ENCODE data around the gene CAMKV.

The CAMKV gene

GRCh38 chr3:49883998-49884397 is 14.3 kb upstream of the CAMKV start:
- Histone ChIP-seq H3K79me2 (ENCODE audit: control insufficient read depth, insufficient read depth, low read length) (no peaks in the 10 kb centered on the region), H3K4me2 (ENCODE audit: low read length) (no peak overlapping the region), H4K5ac (ENCODE audit: low read length) (no peak overlapping the region), H2AK5ac (ENCODE audit: low read length) (no peak overlapping the region), H2BK15ac (replicated peaks; ENCODE audit: low read depth) (no peak overlapping the region), H3K4ac (ENCODE audit: low read depth, low read length) (no peak overlapping the region), H3K4me3 (ENCODE audit: low read length) (no peak overlapping the region), H2BK5ac (ENCODE audit: low read length) (no peak overlapping the region), H3K23ac (ENCODE audit: low read length) (no peak overlapping the region), H4K8ac (ENCODE audit: low read depth, low read length) (no peak overlapping the region), H3K9ac (ENCODE audit: low read length) (no peak overlapping the region), H2BK120ac (ENCODE audit: low read depth, low read length) (no peak overlapping the region), H3K56ac (ENCODE audit: low read length) (no peak overlapping the region), H3K4me1 (ENCODE audit: control insufficient read depth, low read depth, low read length) (peaks cover 4% of the 10 kb centered on the region), H3K36me3 (ENCODE audit: control insufficient read depth, insufficient read depth, low read length) (no peaks in the 10 kb centered on the region), H3K27ac (ENCODE audit: low read depth, low read length) (no peak overlapping the region), H3K27me3 (ENCODE audit: insufficient read depth, low read length, poor library complexity) (no peaks in the 10 kb centered on the region), H3K18ac (ENCODE audit: low read length) (no peak overlapping the region), H3K79me1 (ENCODE audit: low read length) (no peaks in the 10 kb centered on the region)
- WGBS (ENCODE audit: extremely low coverage, insufficient coverage, low lambda C conversion rate): no CpG with 5 or more reads among the region's 4 CpGs
- DNase-seq: no peak

GRCh38 chr3:49882166-49882565 is 12.5 kb upstream of the CAMKV start:
- Histone ChIP-seq H4K8ac (ENCODE audit: low read depth, low read length) (no peak overlapping the region), H3K79me1 (ENCODE audit: low read length) (no peaks in the 10 kb centered on the region), H3K23ac (ENCODE audit: low read length) (no peak overlapping the region), H3K56ac (ENCODE audit: low read length) (no peak overlapping the region), H2AK5ac (ENCODE audit: low read length) (no peak overlapping the region), H3K18ac (ENCODE audit: low read length) (no peak overlapping the region), H3K27ac (ENCODE audit: low read depth, low read length) (no peak overlapping the region), H3K4me3 (ENCODE audit: low read length) (no peak overlapping the region), H3K36me3 (ENCODE audit: control insufficient read depth, insufficient read depth, low read length) (no peaks in the 10 kb centered on the region), H2BK5ac (ENCODE audit: low read length) (no peak overlapping the region), H3K4me1 (ENCODE audit: control insufficient read depth, low read depth, low read length) (peaks cover 4% of the 10 kb centered on the region), H4K5ac (ENCODE audit: low read length) (no peak overlapping the region), H2BK15ac (replicated peaks; ENCODE audit: low read depth) (no peak overlapping the region), H3K4me2 (ENCODE audit: low read length) (no peak overlapping the region), H3K9ac (ENCODE audit: low read length) (no peak overlapping the region), H3K79me2 (ENCODE audit: control insufficient read depth, insufficient read depth, low read length) (no peaks in the 10 kb centered on the region), H3K27me3 (ENCODE audit: insufficient read depth, low read length, poor library complexity) (no peaks in the 10 kb centered on the region), H2BK120ac (ENCODE audit: low read depth, low read length) (no peak overlapping the region), H3K4ac (ENCODE audit: low read depth, low read length) (no peak overlapping the region)
- DNase-seq: no peak
- no CpG with 5 or more reads among the region's 6 CpGs for WGBS (ENCODE audit: extremely low coverage, insufficient coverage, low lambda C conversion rate)

- Histone ChIP-seq H4K8ac (ENCODE audit: low read depth, low read length) (no peak overlapping the region), H3K9ac (ENCODE audit: low read length) (no peak overlapping the region), H3K4me2 (ENCODE audit: low read length) (no peak overlapping the region), H3K4me1 (ENCODE audit: control insufficient read depth, low read depth, low read length) (peaks cover 4% of the 10 kb centered on the region), H2BK120ac (ENCODE audit: low read depth, low read length) (no peak overlapping the region), H3K79me2 (ENCODE audit: control insufficient read depth, insufficient read depth, low read length) (no peaks in the 10 kb centered on the region), H3K18ac (ENCODE audit: low read length) (no peak overlapping the region), H3K36me3 (ENCODE audit: control insufficient read depth, insufficient read depth, low read length) (no peaks in the 10 kb centered on the region), H2BK15ac (replicated peaks; ENCODE audit: low read depth) (no peak overlapping the region), H4K5ac (ENCODE audit: low read length) (no peak overlapping the region), H2BK5ac (ENCODE audit: low read length) (no peak overlapping the region), H3K4ac (ENCODE audit: low read depth, low read length) (no peak overlapping the region), H3K27me3 (ENCODE audit: insufficient read depth, low read length, poor library complexity) (no peaks in the 10 kb centered on the region), H2AK5ac (ENCODE audit: low read length) (no peak overlapping the region), H3K4me3 (ENCODE audit: low read length) (no peak overlapping the region), H3K27ac (ENCODE audit: low read depth, low read length) (no peak overlapping the region), H3K56ac (ENCODE audit: low read length) (no peak overlapping the region), H3K23ac (ENCODE audit: low read length) (no peak overlapping the region), H3K79me1 (ENCODE audit: low read length) (no peaks in the 10 kb centered on the region)
- peak; percentile 46 for DNase-seq
- WGBS (ENCODE audit: extremely low coverage, insufficient coverage, low lambda C conversion rate): no CpG with 5 or more reads among the region's 6 CpGs
These were observed 11.0 kb upstream of the CAMKV start for GRCh38 chr3:49880581-49881315.

- no CpG with 5 or more reads among the region's 2 CpGs for WGBS (ENCODE audit: extremely low coverage, insufficient coverage, low lambda C conversion rate)
- no peak overlapping the region for H3K18ac ChIP-seq (ENCODE audit: low read length)
- H3K36me3 ChIP-seq (ENCODE audit: control insufficient read depth, insufficient read depth, low read length): no peaks in the 10 kb centered on the region
- no peak overlapping the region for H2BK5ac ChIP-seq (ENCODE audit: low read length)
- no peak overlapping the region for H3K9ac ChIP-seq (ENCODE audit: low read length)
- H2AK5ac ChIP-seq (ENCODE audit: low read length): no peak overlapping the region
- no peak for DNase-seq
- H2BK15ac ChIP-seq (replicated peaks; ENCODE audit: low read depth): no peak overlapping the region
- H3K79me1 ChIP-seq (ENCODE audit: low read length): no peaks in the 10 kb centered on the region
- no peak overlapping the region for H3K4me3 ChIP-seq (ENCODE audit: low read length)
- no peaks in the 10 kb centered on the region for H3K79me2 ChIP-seq (ENCODE audit: control insufficient read depth, insufficient read depth, low read length)
- H3K4me1 ChIP-seq (ENCODE audit: control insufficient read depth, low read depth, low read length): peaks cover 4% of the 10 kb centered on the region
- no peak overlapping the region for H3K56ac ChIP-seq (ENCODE audit: low read length)
- H3K4me2 ChIP-seq (ENCODE audit: low read length): no peak overlapping the region
- no peak overlapping the region for H3K27ac ChIP-seq (ENCODE audit: low read depth, low read length)
- H3K23ac ChIP-seq (ENCODE audit: low read length): no peak overlapping the region
- H3K27me3 ChIP-seq (ENCODE audit: insufficient read depth, low read length, poor library complexity): no peaks in the 10 kb centered on the region
- no peak overlapping the region for H2BK120ac ChIP-seq (ENCODE audit: low read depth, low read length)
- no peak overlapping the region for H4K8ac ChIP-seq (ENCODE audit: low read depth, low read length)
- H3K4ac ChIP-seq (ENCODE audit: low read depth, low read length): no peak overlapping the region
- H4K5ac ChIP-seq (ENCODE audit: low read length): no peak overlapping the region
These were observed 10.0 kb upstream of the CAMKV start for GRCh38 chr3:49879721-49880120.

- no peak overlapping the region for H3K4ac ChIP-seq (ENCODE audit: low read depth, low read length)
- H4K8ac ChIP-seq (ENCODE audit: low read depth, low read length): no peak overlapping the region
- H3K9ac ChIP-seq (ENCODE audit: low read length): no peak overlapping the region
- DNase-seq: no peak
- H3K27ac ChIP-seq (ENCODE audit: low read depth, low read length): no peak overlapping the region
- H3K79me2 ChIP-seq (ENCODE audit: control insufficient read depth, insufficient read depth, low read length): no peaks in the 10 kb centered on the region
- H2BK5ac ChIP-seq (ENCODE audit: low read length): no peak overlapping the region
- no peak overlapping the region for H3K23ac ChIP-seq (ENCODE audit: low read length)
- no peaks in the 10 kb centered on the region for H3K36me3 ChIP-seq (ENCODE audit: control insufficient read depth, insufficient read depth, low read length)
- H3K18ac ChIP-seq (ENCODE audit: low read length): no peak overlapping the region
- H2AK5ac ChIP-seq (ENCODE audit: low read length): no peak overlapping the region
- no peak overlapping the region for H2BK15ac ChIP-seq (replicated peaks; ENCODE audit: low read depth)
- H3K4me3 ChIP-seq (ENCODE audit: low read length): no peak overlapping the region
- no peaks in the 10 kb centered on the region for H3K79me1 ChIP-seq (ENCODE audit: low read length)
- H3K4me2 ChIP-seq (ENCODE audit: low read length): no peak overlapping the region
- no peaks in the 10 kb centered on the region for H3K27me3 ChIP-seq (ENCODE audit: insufficient read depth, low read length, poor library complexity)
- H2BK120ac ChIP-seq (ENCODE audit: low read depth, low read length): no peak overlapping the region
- H3K56ac ChIP-seq (ENCODE audit: low read length): no peak overlapping the region
- H4K5ac ChIP-seq (ENCODE audit: low read length): no peak overlapping the region
- peaks cover 4% of the 10 kb centered on the region for H3K4me1 ChIP-seq (ENCODE audit: control insufficient read depth, low read depth, low read length)
These were observed 9.0 kb upstream of the CAMKV start for GRCh38 chr3:49878686-49879085.

GRCh38 chr3:49877716-49878115 is 8.0 kb upstream of the CAMKV start:
- Histone ChIP-seq H3K79me1 (ENCODE audit: low read length) (no peaks in the 10 kb centered on the region), H3K4ac (ENCODE audit: low read depth, low read length) (no peak overlapping the region), H3K4me3 (ENCODE audit: low read length) (no peak overlapping the region), H3K27me3 (ENCODE audit: insufficient read depth, low read length, poor library complexity) (no peaks in the 10 kb centered on the region), H3K27ac (ENCODE audit: low read depth, low read length) (no peak overlapping the region), H3K4me1 (ENCODE audit: control insufficient read depth, low read depth, low read length) (peaks cover 4% of the 10 kb centered on the region), H3K9ac (ENCODE audit: low read length) (no peak overlapping the region), H2BK120ac (ENCODE audit: low read depth, low read length) (no peak overlapping the region), H3K79me2 (ENCODE audit: control insufficient read depth, insufficient read depth, low read length) (no peaks in the 10 kb centered on the region), H4K5ac (ENCODE audit: low read length) (no peak overlapping the region), H2BK5ac (ENCODE audit: low read length) (no peak overlapping the region), H3K36me3 (ENCODE audit: control insufficient read depth, insufficient read depth, low read length) (no peaks in the 10 kb centered on the region), H3K4me2 (ENCODE audit: low read length) (no peak overlapping the region), H3K23ac (ENCODE audit: low read length) (no peak overlapping the region), H4K8ac (ENCODE audit: low read depth, low read length) (no peak overlapping the region), H2AK5ac (ENCODE audit: low read length) (no peak overlapping the region), H3K56ac (ENCODE audit: low read length) (no peak overlapping the region), H3K18ac (ENCODE audit: low read length) (no peak overlapping the region), H2BK15ac (replicated peaks; ENCODE audit: low read depth) (no peak overlapping the region)
- DNase-seq: no peak
- WGBS (ENCODE audit: extremely low coverage, insufficient coverage, low lambda C conversion rate): no CpG with 5 or more reads among the region's 2 CpGs
